A673 (cell line): ENCODE data around the gene GC. TPM values are rescaled to one million over a fixed set of nuclear protein-coding genes. Genes with fewer than 3 reads are reported as not detected.

Source experiments
- BruUV-seq: library from RNA; stranded (reverse); fragments of 400-500 nt; replicated peaks from 2 replicates; lab custom pipeline; 2021; lab: Mats Ljungman, UMichigan
- CTCF ChIA-PET: fragments of 300-600 bp; sonication (Branson Sonifier 250); formaldehyde crosslinking; loops from one replicate; lab custom pipeline; 2022; ENCODE audit warnings: antibody characterized with exemption; lab: Charles Lee
- POLR2A ChIA-PET: fragments of 300-600 bp; sonication (Branson Sonifier 250); formaldehyde crosslinking; loops from one replicate; lab custom pipeline; 2022; ENCODE audit warnings: antibody characterized with exemption; ENCODE audit not compliant: low non-redundant PET; lab: Charles Lee
- DNase-seq: peaks from one replicate; pipeline ENCODE4 v3.0.0-alpha.2; 2015; ENCODE audit warnings: low spot score
- H3K27ac ChIP-seq: fragments of 200-600 bp; sonication (generic); 2 replicates; pipeline ENCODE4 v1.5.1; 2016; ENCODE audit warnings: mixed run types, low read depth, mild to moderate bottlenecking, mixed read lengths, antibody characterized with exemption, low read length; ENCODE audit not compliant: poor library complexity, severe bottlenecking
- H3K27me3 ChIP-seq: fragments of 200-600 bp; sonication (generic); replicated peaks from 2 replicates; pipeline ENCODE4 v1.6.1; 2017; ENCODE audit warnings: mixed run types, low read depth, mild to moderate bottlenecking, mixed read lengths, antibody characterized with exemption, low read length; ENCODE audit not compliant: insufficient read depth, poor library complexity
- H3K36me3 ChIP-seq: fragments of 200-600 bp; sonication (generic); 2 replicates; pipeline ENCODE4 v1.6.1; 2016; ENCODE audit warnings: mixed run types, mild to moderate bottlenecking, mixed read lengths, antibody characterized with exemption, low read length; ENCODE audit not compliant: insufficient read depth, poor library complexity, severe bottlenecking
- H3K4me1 ChIP-seq: fragments of 200-600 bp; sonication (generic); 2 replicates; pipeline ENCODE4 v1.6.1; 2017; ENCODE audit warnings: mixed run types, mild to moderate bottlenecking, mixed read lengths, antibody characterized with exemption, low read length; ENCODE audit not compliant: insufficient read depth, poor library complexity, severe bottlenecking
- H3K4me3 ChIP-seq: fragments of 200-600 bp; sonication (generic); 2 replicates; pipeline ENCODE4 v1.5.1; 2016; ENCODE audit warnings: low read depth, mixed run types, mild to moderate bottlenecking, mixed read lengths, low read length; ENCODE audit not compliant: poor library complexity, severe bottlenecking
- H3K9me3 ChIP-seq: fragments of 200-600 bp; sonication (generic); 2 replicates; pipeline ENCODE4 v1.6.1; 2016; ENCODE audit warnings: mixed run types, low read depth, mild to moderate bottlenecking, mixed read lengths, antibody characterized with exemption, low read length; ENCODE audit not compliant: poor library complexity, severe bottlenecking
- EZH2 ChIP-seq: fragments of 200-600 bp; sonication (generic); IDR thresholded peaks from 2 replicates; pipeline ENCODE4 v1.6.1; 2017; ENCODE audit warnings: borderline replicate concordance, low read depth, mild to moderate bottlenecking, mixed read lengths, antibody characterized with exemption, low read length; ENCODE audit not compliant: poor library complexity, severe bottlenecking
- intact Hi-C: fragments of 100-400 bp; cut with micrococcal nuclease; formaldehyde crosslinking; loops from one replicate; pipeline ENCODE4 v1.10.0; 2022; ENCODE audit not compliant: unreplicated experiment
- total RNA-seq: library from RNA; stranded (reverse); gene quantifications from 2 replicates; pipeline ENCODE4 v1.2.3, GENCODE V29; 2021
- TF ChIP-seq, protein P1 (sequence below): fragments of 300-800, 200-600 bp; sonication (generic); conservative IDR thresholded peaks from 2 replicates; pipeline ENCODE4 v1.5.1; 2017; ENCODE audit warnings: low read depth, mild to moderate bottlenecking, antibody characterized with exemption, low read length, moderate library complexity, mixed read lengths

GC gene
- total RNA-seq, 1 experiment from 2014 or later: not detected

DNA sequence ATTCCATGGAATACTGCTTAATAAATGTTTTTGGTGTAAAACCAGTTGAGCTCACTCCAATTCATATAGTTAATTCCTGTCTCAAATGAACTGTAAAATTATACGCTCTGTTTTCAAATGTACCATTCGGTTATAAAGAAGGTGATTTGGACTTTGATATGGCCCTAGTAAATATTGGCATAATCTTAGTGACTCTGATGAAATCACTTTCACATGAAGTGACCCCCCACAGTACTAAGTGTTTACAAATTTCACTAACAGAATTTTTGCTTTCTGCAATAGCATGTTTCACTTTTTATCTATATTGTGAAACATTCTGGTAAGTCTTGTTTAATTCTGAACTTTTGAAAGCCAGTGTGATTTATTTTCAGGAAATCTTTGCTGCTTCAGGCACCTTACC is 10.9 kb downstream of the GC start:
- Histone ChIP-seq H3K4me1 (no peaks in the 10 kb centered on the region), H3K27me3 (no peaks in the 10 kb centered on the region), H3K4me3 (no peak overlapping the region), H3K9me3 (no peaks in the 10 kb centered on the region), H3K36me3 (no peaks in the 10 kb centered on the region), H3K27ac (no peak overlapping the region)
- POLR2A ChIA-PET: no interaction called here
- CTCF ChIA-PET: interaction anchor here (0.7 kb wide), 1 partner anchor 513 kb away, joined by 3 read pairs; no protein-coding TSS in a partner anchor
- intact Hi-C loops: loop anchor here (10.0 kb wide), 1 partner anchor 102 kb away; no protein-coding TSS in a partner anchor
- no TSS peak for BruUV-seq
- TF ChIP-seq EZH2: no peak
- TF ChIP-seq, protein P1, sequence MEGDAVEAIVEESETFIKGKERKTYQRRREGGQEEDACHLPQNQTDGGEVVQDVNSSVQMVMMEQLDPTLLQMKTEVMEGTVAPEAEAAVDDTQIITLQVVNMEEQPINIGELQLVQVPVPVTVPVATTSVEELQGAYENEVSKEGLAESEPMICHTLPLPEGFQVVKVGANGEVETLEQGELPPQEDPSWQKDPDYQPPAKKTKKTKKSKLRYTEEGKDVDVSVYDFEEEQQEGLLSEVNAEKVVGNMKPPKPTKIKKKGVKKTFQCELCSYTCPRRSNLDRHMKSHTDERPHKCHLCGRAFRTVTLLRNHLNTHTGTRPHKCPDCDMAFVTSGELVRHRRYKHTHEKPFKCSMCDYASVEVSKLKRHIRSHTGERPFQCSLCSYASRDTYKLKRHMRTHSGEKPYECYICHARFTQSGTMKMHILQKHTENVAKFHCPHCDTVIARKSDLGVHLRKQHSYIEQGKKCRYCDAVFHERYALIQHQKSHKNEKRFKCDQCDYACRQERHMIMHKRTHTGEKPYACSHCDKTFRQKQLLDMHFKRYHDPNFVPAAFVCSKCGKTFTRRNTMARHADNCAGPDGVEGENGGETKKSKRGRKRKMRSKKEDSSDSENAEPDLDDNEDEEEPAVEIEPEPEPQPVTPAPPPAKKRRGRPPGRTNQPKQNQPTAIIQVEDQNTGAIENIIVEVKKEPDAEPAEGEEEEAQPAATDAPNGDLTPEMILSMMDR: no peak
- no peak for DNase-seq

GRCh38 chr4:71772592-71772991 is 11.3 kb downstream of the GC start:
- BruUV-seq: no TSS peak
- no peak for DNase-seq
- ChIA-PET CTCF (interaction anchor here (0.7 kb wide), 1 partner anchor 513 kb away, joined by 3 read pairs; no protein-coding TSS in a partner anchor), POLR2A (no interaction called here)
- Histone ChIP-seq H3K27ac (no peak overlapping the region), H3K4me3 (no peak overlapping the region), H3K4me1 (no peaks in the 10 kb centered on the region), H3K36me3 (no peaks in the 10 kb centered on the region), H3K9me3 (no peaks in the 10 kb centered on the region), H3K27me3 (no peaks in the 10 kb centered on the region)
- intact Hi-C loops: loop anchor here (10.0 kb wide), 1 partner anchor 102 kb away; no protein-coding TSS in a partner anchor
- no peak for TF ChIP-seq EZH2
- TF ChIP-seq, protein P1: 0 out of 2 replicates have a peak, but pooled peaks have one; percentile 23

DNA sequence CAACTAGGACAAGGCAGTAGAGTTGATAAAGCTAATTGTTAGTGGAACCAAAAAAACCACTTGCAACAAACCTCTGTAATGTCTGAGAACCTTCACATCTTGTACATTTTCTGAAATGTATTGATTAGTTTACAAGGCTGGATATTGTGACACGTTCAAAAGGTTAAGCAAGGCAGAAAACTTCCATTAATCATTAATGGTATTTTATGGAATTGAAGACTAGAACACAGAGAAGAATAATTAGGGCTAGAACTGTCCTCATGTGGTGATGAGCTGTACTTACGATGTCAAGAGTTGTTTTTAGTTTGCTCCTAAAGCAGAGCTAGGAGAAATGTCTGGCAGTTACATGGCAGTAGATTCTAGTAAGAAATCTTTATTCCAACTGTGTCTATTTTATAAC is 12.3 kb downstream of the GC start:
- TF ChIP-seq, protein P1: no peak
- TF ChIP-seq EZH2: no peak
- intact Hi-C loops: loop anchor here (10.0 kb wide), 1 partner anchor 103 kb away; no protein-coding TSS in a partner anchor
- CTCF ChIA-PET: no interaction called here
- H3K27me3 ChIP-seq: no peaks in the 10 kb centered on the region
- H3K27ac ChIP-seq: no peak overlapping the region
- no peaks in the 10 kb centered on the region for H3K4me1 ChIP-seq
- H3K36me3 ChIP-seq: no peaks in the 10 kb centered on the region
- H3K9me3 ChIP-seq: no peaks in the 10 kb centered on the region
- POLR2A ChIA-PET: interaction anchor here (0.6 kb wide), 1 partner anchor 107 kb away, joined by 11 read pairs; no protein-coding TSS in a partner anchor
- DNase-seq: no peak
- no TSS peak for BruUV-seq
- no peak overlapping the region for H3K4me3 ChIP-seq
